ES-I3 (cell line): Measurements from ENCODE around the gene SLC36A3.
A peak's percentile ranks its signal among the peaks of the same experiment; 100 is the strongest.
"Not testable (repeated sequence)": the region's sequence is repeated elsewhere in the genome, so short reads cannot be mapped to it uniquely, and the experiment has no call there.

ENCODE experiments used
- H3K36me3 ChIP-seq: 2 replicates; pipeline ENCODE4 v1.6.1; 2013; ENCODE audit warnings: mild to moderate bottlenecking, low read length, control low read depth, moderate library complexity; ENCODE audit not compliant: insufficient read depth
- H3K4me1 ChIP-seq: 2 replicates; pipeline ENCODE4 v1.6.1; 2013; ENCODE audit warnings: mild to moderate bottlenecking, control low read depth, low read length; ENCODE audit not compliant: insufficient read depth
- H3K9ac ChIP-seq: 2 replicates; pipeline ENCODE4 v1.6.1; 2013; ENCODE audit warnings: low read depth, mild to moderate bottlenecking, low read length, moderate library complexity
- H3K9me3 ChIP-seq: 2 replicates; pipeline ENCODE4 v1.6.1; 2013; ENCODE audit warnings: mild to moderate bottlenecking, low read length, moderate library complexity; ENCODE audit not compliant: control insufficient read depth, insufficient read depth

The SLC36A3 gene

DNA sequence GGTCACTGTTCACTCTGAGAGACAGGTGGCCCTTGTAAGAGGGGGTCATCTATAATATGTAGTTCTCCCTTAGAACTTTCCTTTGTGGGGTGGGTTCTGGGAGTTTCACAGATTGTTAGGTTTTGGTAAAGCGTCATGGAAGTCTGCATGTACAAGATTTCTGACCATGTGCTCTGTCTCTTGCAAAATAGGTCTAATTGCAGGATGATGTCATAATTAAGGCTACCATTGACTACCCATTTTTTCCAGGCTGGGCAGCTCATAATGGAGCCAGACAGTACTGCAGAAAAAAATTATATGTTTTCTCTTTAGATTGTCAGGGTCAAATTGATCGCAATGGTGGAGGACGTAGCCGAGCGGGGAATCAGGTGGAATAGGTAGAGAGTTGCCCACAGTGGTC lies 54.3 kb downstream of the SLC36A3 start:
- peaks cover 11% of the 10 kb centered on the region; the same call in 1 of the 2 replicates for H3K4me1 ChIP-seq
- no peaks in the 10 kb centered on the region for H3K9me3 ChIP-seq
- H3K9ac ChIP-seq, result no peak overlapping the region
- no peaks in the 10 kb centered on the region for H3K36me3 ChIP-seq

DNA sequence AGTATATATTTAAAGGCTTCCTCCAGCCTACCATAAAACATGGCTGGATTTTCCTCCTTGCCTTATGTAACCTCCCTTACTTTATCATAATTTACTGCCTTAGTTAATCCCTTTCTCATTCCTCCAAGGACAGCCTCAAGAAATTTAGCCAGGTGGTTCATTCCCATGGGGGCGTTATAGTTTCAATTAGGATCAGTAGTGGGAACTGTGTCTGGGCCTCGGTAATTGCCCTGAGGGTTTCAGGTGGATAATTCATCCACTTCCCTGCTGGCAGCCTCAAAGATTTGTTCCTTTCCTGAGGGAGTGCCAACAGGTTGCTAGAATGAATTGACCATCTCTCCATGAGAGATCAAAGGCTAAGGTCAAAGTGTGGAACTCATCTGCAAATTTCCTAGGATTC lies 54.9 kb downstream of the SLC36A3 start:
- no peaks in the 10 kb centered on the region for H3K9me3 ChIP-seq
- H3K9ac ChIP-seq, result no peak overlapping the region
- H3K36me3 ChIP-seq, result no peaks in the 10 kb centered on the region
- H3K4me1 ChIP-seq, result peaks cover 11% of the 10 kb centered on the region; the same call in 1 of the 2 replicates

DNA sequence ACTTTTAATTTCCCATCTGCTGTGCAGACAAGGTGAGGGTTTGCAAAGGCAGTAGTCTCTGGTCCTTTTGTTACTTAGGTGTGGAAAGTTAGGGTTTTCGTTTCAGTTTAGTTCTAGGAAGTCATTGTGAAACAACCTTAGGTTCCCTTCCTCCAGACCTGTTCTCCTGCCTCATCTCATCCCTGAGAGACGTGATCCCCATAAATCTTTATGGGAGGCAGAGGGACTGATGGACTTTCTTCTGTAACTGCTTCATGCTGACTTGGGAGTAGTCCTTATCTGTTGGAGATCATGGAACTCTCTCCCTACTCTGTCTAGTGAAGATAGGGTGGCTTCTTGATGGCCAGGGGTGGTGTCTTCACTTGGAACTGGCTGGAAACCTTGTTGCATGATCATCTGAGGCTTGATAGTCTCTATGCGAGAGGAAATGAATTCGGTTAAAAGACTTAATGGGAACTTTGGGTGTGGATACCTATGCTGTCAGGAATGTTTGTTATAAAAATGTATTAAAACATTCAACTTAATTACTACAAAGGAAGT lies 57.8 kb downstream of the SLC36A3 start:
- 0 out of 2 replicates have a peak, but pooled peaks cover 5% of the 10 kb centered on the region for H3K4me1 ChIP-seq
- H3K9me3 ChIP-seq, result no peaks in the 10 kb centered on the region
- no peak overlapping the region for H3K9ac ChIP-seq
- H3K36me3 ChIP-seq, result no peaks in the 10 kb centered on the region

DNA sequence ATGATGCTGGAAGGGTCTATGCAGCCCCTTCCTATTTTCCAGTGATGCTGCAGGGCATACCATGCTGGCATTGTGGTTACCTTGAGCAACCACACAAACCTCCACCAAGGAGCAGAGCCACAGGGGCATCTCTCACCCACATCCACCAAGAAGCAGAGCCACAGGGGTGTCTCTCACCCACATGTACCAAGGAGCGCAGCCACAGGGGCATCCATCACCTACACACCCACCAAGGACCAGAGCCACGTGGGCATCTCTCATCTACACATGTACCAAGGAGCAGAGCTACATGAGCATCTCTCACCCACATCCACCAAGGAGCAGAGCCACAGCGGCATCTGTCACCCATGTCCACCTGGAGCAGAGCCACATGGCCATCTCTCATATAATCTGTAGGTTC lies 59.4 kb downstream of the SLC36A3 start:
- 0 out of 2 replicates have a peak, but pooled peaks cover 5% of the 10 kb centered on the region for H3K4me1 ChIP-seq
- H3K36me3 ChIP-seq, result no peaks in the 10 kb centered on the region
- H3K9me3 ChIP-seq, result no peaks in the 10 kb centered on the region

DNA sequence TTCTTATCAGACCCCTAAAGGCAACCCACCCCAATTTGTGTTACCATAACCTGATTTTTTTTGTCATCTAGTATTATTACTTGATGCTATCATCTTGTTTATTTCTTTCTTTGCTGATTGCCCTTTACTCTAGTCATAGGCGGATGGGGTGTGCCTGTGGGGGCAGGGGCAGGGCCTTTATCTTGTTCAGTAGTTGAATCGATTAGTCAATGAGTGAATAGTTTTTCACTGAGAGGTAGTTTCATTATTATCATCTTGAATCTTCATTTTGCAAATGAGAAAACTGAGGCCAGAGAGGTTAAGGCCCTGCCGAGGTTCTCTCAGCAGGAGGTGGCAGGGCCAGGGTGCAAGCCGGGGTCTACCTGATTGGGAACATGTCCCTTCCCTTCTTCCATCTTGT lies 60.0 kb downstream of the SLC36A3 start:
- H3K9ac ChIP-seq, result no peak overlapping the region
- H3K36me3 ChIP-seq, result no peaks in the 10 kb centered on the region
- H3K9me3 ChIP-seq, result no peaks in the 10 kb centered on the region
- H3K4me1 ChIP-seq, result peaks cover 7% of the 10 kb centered on the region; the same call in 1 of the 2 replicates

More for the DNA sequence above, 59.4 kb downstream of the SLC36A3 start:
- H3K9ac ChIP-seq, result no peak overlapping the region

DNA sequence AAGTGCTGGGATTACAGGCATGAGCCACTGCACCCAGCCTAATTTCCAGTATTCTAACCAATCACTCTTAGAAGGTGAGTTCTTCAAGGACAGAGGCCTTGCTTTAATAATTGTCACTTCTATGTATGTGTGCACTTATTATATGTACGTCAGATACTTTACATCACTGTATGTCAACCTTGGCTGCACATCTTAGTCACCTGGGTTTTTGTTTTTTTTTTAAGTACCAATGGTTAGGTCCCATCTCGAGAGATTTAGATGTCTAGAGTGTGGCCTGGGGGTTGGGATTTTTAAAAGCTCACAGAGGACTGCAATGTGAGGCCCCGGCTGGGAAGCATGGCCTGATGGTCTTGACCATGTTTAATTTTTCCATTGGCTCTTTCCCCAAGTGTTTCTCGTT lies 60.4 kb downstream of the SLC36A3 start:
- peaks cover 10% of the 10 kb centered on the region; the same call in 1 of the 2 replicates for H3K4me1 ChIP-seq

GRCh38 chr5:151240924-151241635 lies 62.5 kb downstream of the SLC36A3 start:
- H3K9me3 ChIP-seq, result no peaks in the 10 kb centered on the region
- no peaks in the 10 kb centered on the region for H3K36me3 ChIP-seq
- no peak overlapping the region for H3K9ac ChIP-seq
- peaks cover 10% of the 10 kb centered on the region; the same call in 1 of the 2 replicates for H3K4me1 ChIP-seq

More for the DNA sequence above, 60.4 kb downstream of the SLC36A3 start:
- H3K9ac ChIP-seq, result no peak overlapping the region
- no peaks in the 10 kb centered on the region for H3K36me3 ChIP-seq
- no peaks in the 10 kb centered on the region for H3K9me3 ChIP-seq

GRCh38 chr5:151240268-151240835 lies 63.2 kb downstream of the SLC36A3 start:
- peaks cover 10% of the 10 kb centered on the region; the same call in 1 of the 2 replicates for H3K4me1 ChIP-seq
- H3K9ac ChIP-seq, H3K9me3 ChIP-seq, H3K36me3 ChIP-seq: not testable (repeated sequence)

- H3K9ac ChIP-seq, result no peak overlapping the region
- peaks cover 10% of the 10 kb centered on the region; the same call in 1 of the 2 replicates for H3K4me1 ChIP-seq
- no peaks in the 10 kb centered on the region for H3K9me3 ChIP-seq
- H3K36me3 ChIP-seq, result no peaks in the 10 kb centered on the region
Measured at GRCh38 chr5:151239237-151239861, 64.2 kb downstream of the SLC36A3 start.

GRCh38 chr5:151238303-151238741 lies 65.2 kb downstream of the SLC36A3 start:
- H3K9ac ChIP-seq, result peak overlapping the region; percentile 39; the same call in 1 of the 2 replicates
- H3K4me1 ChIP-seq, result peaks cover 10% of the 10 kb centered on the region; the same call in 1 of the 2 replicates
- no peaks in the 10 kb centered on the region for H3K36me3 ChIP-seq
- no peaks in the 10 kb centered on the region for H3K9me3 ChIP-seq

- Histone ChIP-seq H3K4me1 (peaks cover 10% of the 10 kb centered on the region; the same call in 1 of the 2 replicates), H3K9ac (no peak overlapping the region), H3K9me3 (no peaks in the 10 kb centered on the region), H3K36me3 (no peaks in the 10 kb centered on the region)
Measured at GRCh38 chr5:151237685-151238084, 65.9 kb downstream of the SLC36A3 start.

- H3K36me3 ChIP-seq, result no peaks in the 10 kb centered on the region
- H3K9me3 ChIP-seq, result no peaks in the 10 kb centered on the region
- H3K4me1 ChIP-seq, result peaks cover 10% of the 10 kb centered on the region; the same call in 1 of the 2 replicates
- H3K9ac ChIP-seq, result no peak overlapping the region
Measured at GRCh38 chr5:151236888-151237287, 66.7 kb downstream of the SLC36A3 start.

GRCh38 chr5:151235239-151235571 lies 68.4 kb downstream of the SLC36A3 start:
- not testable (repeated sequence) for H3K4me1 ChIP-seq, H3K36me3 ChIP-seq, H3K9me3 ChIP-seq, H3K9ac ChIP-seq

DNA sequence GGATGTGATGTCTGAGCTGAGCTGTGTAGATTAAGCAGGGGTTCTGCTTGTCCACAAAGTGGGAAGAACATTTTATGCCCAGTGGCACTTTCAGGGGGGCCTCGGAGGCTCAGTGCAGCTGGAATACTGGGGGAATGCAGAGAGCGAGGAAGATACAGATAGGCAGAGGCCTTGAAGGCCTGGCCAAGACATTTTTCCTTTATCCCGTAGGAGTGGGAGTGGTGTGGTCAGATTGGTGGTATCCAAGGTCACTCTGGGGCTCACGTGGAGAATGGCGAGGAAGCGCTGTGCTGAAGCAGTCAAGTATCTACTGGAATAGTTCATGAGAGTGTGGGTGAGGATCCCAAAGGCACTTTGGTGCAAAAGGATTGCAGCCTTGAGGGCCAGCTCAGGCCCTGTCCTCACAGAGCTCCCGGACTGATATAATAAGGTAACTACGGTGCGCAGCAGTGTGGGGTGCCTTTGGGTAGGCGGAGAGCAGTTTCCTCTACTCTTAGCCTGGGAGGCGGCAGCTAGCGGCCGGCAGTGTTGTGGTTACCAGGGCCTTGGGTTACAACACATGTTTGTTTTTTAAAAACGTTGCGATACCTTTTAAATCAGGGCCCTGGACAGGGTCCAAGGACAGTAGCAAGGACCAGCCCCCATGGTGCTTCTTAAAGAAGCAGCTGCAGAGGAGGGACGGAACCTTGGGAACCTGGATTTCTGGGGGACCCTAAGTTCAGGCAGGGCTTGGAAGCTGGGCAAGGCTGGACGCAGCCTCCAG lies 68.9 kb downstream of the SLC36A3 start:
- Histone ChIP-seq H3K4me1 (peaks cover 5% of the 10 kb centered on the region; the same call in 1 of the 2 replicates), H3K9me3 (no peaks in the 10 kb centered on the region), H3K36me3 (no peaks in the 10 kb centered on the region), H3K9ac (no peak overlapping the region)
